GM12892 (cell line): Measurements from ENCODE around the gene EMC8.

Experiments used
- DNase-seq: peaks from one replicate; pipeline ENCODE4 v3.0.0; 2011; ENCODE audit not compliant: insufficient read length
- FAIRE-seq: peaks from 2 replicates; lab custom pipeline; 2011; peaks lifted over from hg19 to GRCh38; lab: Jason Lieb, UNC
- POLR2A ChIP-seq: IDR thresholded peaks from 2 replicates; pipeline ENCODE4 v1.6.1; 2011; ENCODE audit warnings: low read depth, low read length, control low read depth
- POLR2AphosphoS5 ChIP-seq: IDR thresholded peaks from 2 replicates; pipeline ENCODE4 v1.6.1; 2011; ENCODE audit warnings: low read depth, low read length, control low read depth
- TAF1 ChIP-seq: IDR thresholded peaks from 2 replicates; pipeline ENCODE4 v1.6.1; 2011; ENCODE audit warnings: low read depth, mild to moderate bottlenecking, control low read depth, low read length, borderline replicate concordance

The EMC8 gene

DNA sequence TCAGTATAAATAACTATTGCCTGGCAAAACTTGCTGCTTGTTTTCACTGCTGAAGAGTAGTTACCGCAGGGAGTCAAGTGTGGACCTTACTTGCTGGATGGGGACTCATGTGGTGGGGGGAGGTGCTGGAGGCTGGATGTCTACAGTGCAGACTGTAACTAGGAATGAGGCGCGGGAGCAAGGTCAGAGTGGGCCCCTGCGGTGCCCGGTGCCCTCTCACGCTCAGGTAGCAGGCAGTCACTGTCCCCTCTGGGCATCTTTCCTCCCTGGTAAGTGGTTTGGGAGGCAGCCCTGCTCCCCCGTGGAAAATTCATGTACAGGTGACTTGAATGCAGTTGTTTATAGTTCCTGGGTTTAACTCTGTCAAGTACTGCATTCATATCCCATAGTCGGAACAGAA is 4.6 kb downstream of the EMC8 start:
- FAIRE-seq (no peak), DNase-seq (no peak)
- TF ChIP-seq POLR2A (no peak), TAF1 (no peak), POLR2AphosphoS5 (no peak)

DNA sequence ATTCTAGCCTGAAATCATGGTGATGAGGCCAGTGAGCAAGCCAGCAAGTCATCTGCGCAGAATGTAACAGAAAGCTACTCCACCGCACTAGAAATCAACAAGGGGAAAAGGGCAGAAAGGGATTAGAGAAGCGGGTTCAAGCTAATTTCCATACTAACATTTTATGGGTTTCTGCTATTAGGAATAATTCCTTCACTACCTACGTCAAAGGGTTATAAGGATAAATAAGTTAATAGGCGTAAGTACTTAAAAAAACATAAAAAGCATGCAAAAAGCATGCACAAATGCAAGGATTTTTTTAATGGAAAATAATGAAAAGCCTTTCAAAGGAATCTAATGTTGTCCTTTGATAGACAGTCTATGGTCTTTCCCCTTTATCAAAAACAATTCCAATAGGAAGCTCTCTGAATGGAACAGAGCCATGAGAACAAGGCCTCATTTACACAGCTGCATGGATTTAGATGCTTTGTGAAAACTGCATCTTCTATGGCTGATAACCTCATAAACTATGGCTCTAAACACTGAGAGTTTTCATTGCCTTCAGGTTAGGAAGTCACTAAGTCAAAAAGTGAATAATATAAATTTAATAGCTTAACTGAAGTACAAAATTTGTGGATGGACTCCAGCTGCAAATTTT is 5.6 kb downstream of the EMC8 start:
- DNase-seq (no peak), FAIRE-seq (no peak)
- TF ChIP-seq POLR2A (no peak), TAF1 (no peak), POLR2AphosphoS5 (no peak)

DNA sequence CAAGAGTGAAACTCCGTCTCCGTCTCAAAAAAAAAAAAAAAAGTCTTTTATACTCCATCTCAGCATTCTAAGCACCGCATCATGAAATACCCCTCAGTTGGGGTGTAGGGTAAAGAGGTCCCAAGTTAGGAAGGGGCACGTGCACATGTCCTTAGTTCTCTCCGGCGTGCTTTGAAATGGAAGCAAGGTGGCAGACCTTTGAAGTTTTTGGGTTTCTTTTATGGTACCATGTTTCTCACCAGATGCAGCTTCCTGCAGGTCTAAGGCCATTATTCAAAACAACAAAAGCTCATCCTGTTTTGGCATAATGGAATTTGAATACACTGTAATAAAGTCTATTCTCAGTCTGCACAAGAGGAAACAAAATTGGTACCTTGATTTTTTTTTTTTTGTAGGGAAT is 9.6 kb downstream of the EMC8 start:
- TF ChIP-seq POLR2A (no peak), POLR2AphosphoS5 (no peak), TAF1 (no peak)
- FAIRE-seq (no peak), DNase-seq (no peak)

DNA sequence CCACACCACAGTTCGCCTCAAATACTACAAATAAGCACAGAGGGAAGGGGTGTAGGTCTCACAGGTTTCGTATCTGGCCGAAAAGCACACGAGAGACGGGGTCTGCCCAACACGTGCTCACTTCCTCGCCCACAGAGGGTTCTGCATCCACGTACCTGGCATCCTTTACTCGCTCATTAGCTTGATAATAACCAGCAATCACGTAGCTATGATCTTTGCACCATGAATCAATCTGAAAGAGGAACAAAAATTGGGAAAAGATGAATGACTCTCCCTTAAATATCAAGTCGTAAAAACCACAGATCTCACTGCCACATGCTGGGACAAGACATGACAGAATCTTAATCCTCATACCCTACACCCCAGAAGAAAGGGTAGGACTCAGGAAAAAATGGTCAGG is 10.5 kb downstream of the EMC8 start:
- FAIRE-seq (no peak), DNase-seq (no peak)
- TF ChIP-seq POLR2A (no peak), TAF1 (no peak), POLR2AphosphoS5 (no peak)

DNA sequence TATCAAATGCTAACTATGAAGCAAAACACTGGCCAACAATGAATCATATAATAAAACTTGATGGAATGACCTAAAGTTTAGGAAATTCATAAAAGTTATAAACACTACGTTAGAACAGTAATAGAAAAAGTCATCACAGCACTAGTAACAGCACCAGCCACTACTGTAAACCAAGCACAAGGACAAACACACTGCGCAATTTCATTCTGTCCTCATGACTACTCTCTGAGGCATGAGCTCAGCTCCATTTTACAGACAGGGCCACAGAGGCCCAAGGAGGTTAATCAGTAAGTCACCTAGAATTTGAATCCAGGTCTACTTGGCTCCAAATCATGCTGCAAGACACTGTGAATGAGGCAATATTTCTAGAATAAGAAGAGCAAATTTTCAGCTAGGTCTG is 13.4 kb downstream of the EMC8 start:
- FAIRE-seq (no peak), DNase-seq (no peak)
- no peak for TF ChIP-seq POLR2AphosphoS5
- TF ChIP-seq POLR2A, result no peak

DNA sequence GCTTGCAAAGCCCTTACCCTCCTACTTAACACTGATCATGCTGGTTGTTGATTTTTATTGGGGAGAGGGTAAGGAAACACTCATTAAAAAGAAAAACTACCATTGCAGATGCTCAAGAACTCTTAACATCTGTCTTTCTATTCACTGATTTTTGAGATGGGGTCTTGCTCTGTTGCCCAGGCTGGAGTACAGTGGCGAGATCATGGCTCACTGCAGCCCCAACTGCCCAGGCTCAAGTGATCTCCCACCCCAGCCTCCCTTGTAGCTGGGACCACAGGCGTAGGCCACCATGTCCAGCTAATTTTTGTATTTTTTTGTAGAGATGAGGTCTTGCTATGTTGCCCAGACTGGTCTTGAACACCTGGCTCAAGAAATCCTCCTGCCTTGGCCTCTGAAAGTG is 14.5 kb downstream of the EMC8 start:
- TF ChIP-seq POLR2AphosphoS5, result no peak
- no peak for TF ChIP-seq TAF1
- FAIRE-seq, result no peak
- no peak for DNase-seq

DNA sequence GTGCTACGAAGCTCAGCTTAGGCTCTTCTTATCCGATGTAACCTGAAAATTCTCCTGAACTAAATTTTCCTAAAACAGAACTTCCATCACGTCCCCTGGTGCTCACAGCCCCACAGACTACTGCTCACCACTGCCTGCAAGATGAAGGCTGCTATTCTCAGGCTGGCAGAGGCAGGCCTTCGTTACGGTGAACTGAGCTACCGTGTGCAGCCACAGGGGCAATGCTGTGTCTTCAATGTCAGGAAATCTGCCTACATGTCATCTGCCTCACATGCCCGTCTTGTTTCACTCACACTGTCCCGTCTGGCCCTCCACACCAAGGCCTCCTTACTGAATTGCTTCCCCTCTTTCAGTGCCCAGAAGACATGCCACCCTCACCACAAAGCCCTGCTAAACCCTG is 15.9 kb downstream of the EMC8 start:
- no peak for FAIRE-seq
- DNase-seq, result no peak

DNA sequence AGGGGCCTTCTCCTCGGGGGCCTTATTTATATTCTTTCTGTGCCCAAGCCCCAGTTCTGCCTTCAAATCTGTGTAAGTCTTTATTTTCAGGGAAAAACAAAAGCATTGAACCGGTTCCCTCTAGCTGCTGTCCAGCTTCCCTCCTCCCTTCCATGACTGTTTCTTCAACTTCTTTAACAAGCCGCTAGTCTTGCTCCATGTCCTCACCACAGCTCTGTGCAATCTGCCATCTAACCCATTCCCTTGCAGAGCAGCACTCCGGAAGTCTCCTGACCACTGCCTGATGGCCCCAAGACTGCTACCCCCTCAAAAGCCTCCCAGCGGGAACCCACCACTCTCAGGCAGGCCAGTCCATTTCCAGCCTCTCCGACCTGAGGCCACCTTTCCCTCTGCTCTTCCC is 16.9 kb downstream of the EMC8 start:
- no peak for FAIRE-seq
- TF ChIP-seq POLR2AphosphoS5, result no peak
- no peak for TF ChIP-seq TAF1
- no peak for TF ChIP-seq POLR2A
- no peak for DNase-seq

More for the DNA sequence above, 15.9 kb downstream of the EMC8 start:
- TF ChIP-seq TAF1 (no peak), POLR2A (no peak), POLR2AphosphoS5 (no peak)

DNA sequence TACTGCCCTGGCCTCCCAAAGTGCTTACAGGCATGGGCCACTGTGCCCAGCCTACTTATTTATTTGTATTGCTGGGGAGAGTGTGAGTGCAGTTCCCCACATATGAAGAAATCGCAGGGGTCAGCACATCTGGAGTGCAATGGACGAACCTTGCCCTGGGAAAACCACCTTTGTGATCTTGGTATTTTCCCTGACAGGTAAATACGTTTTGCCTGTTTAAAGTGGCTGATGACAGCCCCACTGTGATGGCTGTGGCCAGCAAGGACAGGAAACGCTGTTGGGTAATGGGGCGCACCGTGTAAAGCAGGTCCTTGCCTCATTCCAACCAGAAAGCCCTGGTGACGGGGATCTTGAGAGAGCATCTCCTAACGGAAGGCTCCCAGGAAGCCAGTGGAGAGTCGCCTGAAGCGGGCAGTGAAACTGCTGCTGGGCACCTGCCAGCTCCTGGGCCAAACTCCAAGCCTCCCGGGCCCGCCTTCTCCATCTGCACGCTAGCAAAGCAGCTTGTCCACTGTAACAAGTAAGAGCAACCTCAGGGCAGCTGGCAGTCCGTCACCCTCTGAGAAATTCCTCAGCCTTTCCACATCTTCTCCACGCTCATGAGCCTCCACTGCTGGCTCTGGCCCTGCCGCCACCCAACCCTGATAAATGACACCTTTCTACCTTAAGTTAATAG is 17.5 kb downstream of the EMC8 start:
- DNase-seq (no peak), FAIRE-seq (no peak)

DNA sequence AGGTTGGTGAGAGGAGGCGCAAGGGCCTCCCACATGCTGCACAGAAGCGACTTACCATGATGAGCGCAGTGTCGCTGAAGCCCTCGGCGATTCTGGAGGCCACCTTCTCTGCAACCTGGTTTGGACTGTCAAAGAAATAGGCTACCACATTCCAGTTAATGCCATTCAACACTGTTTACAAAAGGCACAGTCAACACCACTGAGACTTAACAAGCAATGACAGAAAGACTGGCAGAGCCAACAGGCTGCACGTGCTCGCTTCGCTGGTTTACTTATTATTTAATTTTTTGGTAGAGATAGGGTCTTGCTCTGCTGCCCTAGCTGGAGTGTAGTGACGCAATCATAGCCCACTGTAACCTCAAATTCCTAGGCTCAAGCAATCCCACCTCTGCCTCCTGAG is 18.2 kb downstream of the EMC8 start:
- DNase-seq (no peak), FAIRE-seq (no peak)
- TF ChIP-seq POLR2AphosphoS5 (no peak), POLR2A (no peak), TAF1 (no peak)

More for the DNA sequence above, 17.5 kb downstream of the EMC8 start:
- no peak for TF ChIP-seq POLR2A
- TF ChIP-seq TAF1, result no peak
- TF ChIP-seq POLR2AphosphoS5, result no peak

DNA sequence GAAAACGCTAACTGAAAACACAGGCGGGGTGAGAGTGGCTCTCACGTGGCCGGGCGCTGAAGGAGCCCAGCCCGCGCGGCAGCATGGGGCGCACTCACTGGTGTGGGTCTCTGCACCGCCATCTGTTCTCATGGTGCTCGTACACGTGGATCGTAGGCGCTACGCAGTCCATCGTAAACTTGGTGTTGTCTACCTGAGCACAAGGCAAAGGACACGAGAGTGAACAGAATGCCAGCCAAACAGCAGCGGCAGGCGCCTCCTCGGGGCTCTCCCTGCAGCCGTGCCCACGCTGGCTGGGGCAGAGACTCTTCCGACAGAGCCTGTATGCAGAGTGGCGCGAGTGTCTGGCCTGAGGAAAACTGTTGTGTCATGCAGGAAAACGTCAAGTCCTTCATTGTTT is 19.1 kb downstream of the EMC8 start:
- FAIRE-seq, result no peak
- TF ChIP-seq TAF1 (no peak), POLR2AphosphoS5 (no peak), POLR2A (no peak)
- no peak for DNase-seq

DNA sequence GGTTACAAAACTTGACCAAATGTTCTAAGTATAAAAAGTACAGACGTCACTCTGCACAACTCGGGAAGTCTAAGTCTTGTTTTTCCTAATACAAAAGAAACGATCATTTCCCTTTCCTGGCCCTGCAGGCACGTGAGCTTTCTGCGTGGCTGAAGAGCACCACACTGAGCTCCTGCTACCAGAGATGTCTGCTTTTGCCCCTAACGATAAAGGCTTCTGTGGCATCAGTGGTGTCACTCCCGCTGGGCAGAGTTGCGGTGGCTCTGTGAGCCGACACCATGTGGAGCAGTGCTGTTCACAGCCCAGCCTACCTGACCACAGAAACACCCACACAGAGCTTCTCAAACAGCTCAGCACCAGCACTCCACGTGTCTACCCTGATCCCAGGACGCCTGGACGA is 20.5 kb downstream of the EMC8 start:
- FAIRE-seq (no peak), DNase-seq (no peak)
- TF ChIP-seq POLR2AphosphoS5 (no peak), POLR2A (no peak), TAF1 (no peak)
